Smooth muscle cell (in vitro differentiated cells): Measurements from ENCODE around the gene SHC3. TPM values are rescaled to one million over a fixed set of nuclear protein-coding genes. Genes with fewer than 3 reads are reported as not detected.

Experiments
- DNase-seq: peaks from one replicate; lab custom pipeline; 2025; ENCODE audit not compliant: unreplicated experiment; lab: John Stamatoyannopoulos, UW
- H2AFZ ChIP-seq: fragments of 200-600 bp; sonication (generic); 2 replicates; pipeline ENCODE4 v1.6.0; 2016; ENCODE audit warnings: antibody characterized with exemption, low read depth, mild to moderate bottlenecking
- H3F3A ChIP-seq: fragments of 200-600 bp; sonication (generic); 2 replicates; pipeline ENCODE4 v1.6.0; 2017; ENCODE audit warnings: antibody characterized with exemption, low read depth
- H3K27ac ChIP-seq: fragments of 200-600 bp; sonication (generic); 2 replicates; pipeline ENCODE4 v1.5.1; 2016; ENCODE audit warnings: low read depth, mild to moderate bottlenecking
- H3K27me3 ChIP-seq: fragments of 200-600 bp; sonication (generic); 2 replicates; pipeline ENCODE4 v1.6.1; 2016; ENCODE audit warnings: low read depth, mild to moderate bottlenecking
- H3K36me3 ChIP-seq: fragments of 200-600 bp; sonication (generic); 2 replicates; pipeline ENCODE4 v1.5.1; 2016; ENCODE audit warnings: low read depth
- H3K4me1 ChIP-seq: fragments of 200-600 bp; sonication (generic); 2 replicates; pipeline ENCODE4 v1.5.1; 2016; ENCODE audit warnings: low read depth
- H3K4me2 ChIP-seq: fragments of 200-600 bp; sonication (generic); 2 replicates; pipeline ENCODE4 v1.6.0; 2016; ENCODE audit warnings: mild to moderate bottlenecking
- H3K4me3 ChIP-seq: fragments of 200-600 bp; sonication (generic); 2 replicates; pipeline ENCODE4 v1.5.1; 2016; ENCODE audit warnings: mild to moderate bottlenecking
- H3K79me2 ChIP-seq: fragments of 200-600 bp; sonication (generic); 2 replicates; pipeline ENCODE4 v1.6.0; 2016; ENCODE audit warnings: low read depth, mild to moderate bottlenecking
- H3K9ac ChIP-seq: fragments of 200-600 bp; sonication (generic); 2 replicates; pipeline ENCODE4 v1.6.0; 2016; ENCODE audit warnings: low read depth
- H3K9me3 ChIP-seq: fragments of 200-600 bp; sonication (generic); replicated peaks from 2 replicates; pipeline ENCODE4 v1.5.1; 2016; ENCODE audit warnings: low read depth
- H4K20me1 ChIP-seq: fragments of 200-600 bp; sonication (generic); 2 replicates; pipeline ENCODE4 v1.6.0; 2016; ENCODE audit warnings: low read depth
- WGBS: methylation state at CpG from one replicate; pipeline ENCODE4 v1.1.7; 2016; ENCODE audit warnings: low lambda C conversion rate; 5-methylcytosine and 5-hydroxymethylcytosine counted together
- polyA plus RNA-seq: library from polyadenylated mRNA; unstranded; fragments of >200 nt; fragmentation: Nextera tagmentation; extraction: Ambion mirVana; gene quantifications from 2 replicates; pipeline ENCODE4 v1.2.1, GENCODE V29; 2016
- total RNA-seq: library from RNA; depleted of rRNA; stranded (reverse); fragments of >200 nt; gene quantifications from 2 replicates; pipeline ENCODE4 v1.2.3, GENCODE V29; 2014
- TF ChIP-seq, protein P1 (sequence below): fragments of 200-600 bp; sonication (generic); IDR thresholded peaks from 2 replicates; pipeline ENCODE4 v1.5.1; 2017; ENCODE audit warnings: borderline replicate concordance, mild to moderate bottlenecking, antibody characterized with exemption; ENCODE audit not compliant: insufficient read depth, poor library complexity, severe bottlenecking

Gene SHC3
- total and polyA plus RNA-seq, 2 experiments from 2014 or later, result 0.38 to 0.67 TPM

DNA sequence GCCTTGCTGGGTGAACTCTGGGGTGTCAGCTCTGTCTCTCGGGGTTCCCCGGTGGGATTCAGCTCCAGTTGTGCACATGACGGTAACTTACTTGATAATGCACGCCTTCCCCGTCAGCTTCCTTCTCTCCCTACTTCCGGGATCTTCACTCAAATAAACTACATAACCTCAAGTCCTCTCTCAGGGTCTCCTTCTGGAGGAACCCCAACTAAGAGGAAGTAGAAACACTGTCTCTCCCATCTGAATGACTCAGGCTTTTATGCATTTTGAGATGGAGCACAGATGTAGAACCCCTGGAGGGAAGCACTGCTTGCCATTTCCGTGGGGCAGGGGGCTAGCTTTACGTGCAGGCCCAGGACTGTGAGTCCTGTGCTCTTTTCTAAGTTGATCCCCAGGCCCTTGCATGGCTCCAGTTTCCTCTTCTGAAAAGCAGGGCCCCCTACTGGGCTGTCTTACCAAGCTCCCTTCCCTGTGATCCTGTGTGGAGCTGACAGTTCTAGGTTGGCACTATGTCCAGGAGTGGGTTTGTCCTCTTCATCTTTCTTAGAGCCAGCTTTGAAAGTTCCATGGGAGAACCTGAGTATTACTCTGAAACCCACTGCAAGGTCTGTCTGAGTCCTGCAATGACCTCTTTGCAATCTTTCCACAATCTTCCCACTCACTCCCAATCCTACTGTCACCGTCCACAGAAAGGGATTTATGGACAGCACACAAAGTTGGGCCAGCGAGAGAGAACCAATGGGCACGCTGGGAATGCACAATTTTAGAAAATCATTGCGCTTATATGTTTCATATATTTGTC lies 169.7 kb downstream of the SHC3 start:
- H3K36me3 ChIP-seq, result no peaks in the 10 kb centered on the region
- H3K79me2 ChIP-seq, result peaks cover 10% of the 10 kb centered on the region
- peaks cover 6% of the 10 kb centered on the region for H3F3A ChIP-seq
- H3K9me3 ChIP-seq, result no peaks in the 10 kb centered on the region
- H3K4me1 ChIP-seq, result no peaks in the 10 kb centered on the region
- H3K4me2 ChIP-seq, result no peak overlapping the region
- no peak overlapping the region for H3K27ac ChIP-seq
- no peaks in the 10 kb centered on the region for H3K27me3 ChIP-seq
- DNase-seq, result no peak
- TF ChIP-seq, protein P1, sequence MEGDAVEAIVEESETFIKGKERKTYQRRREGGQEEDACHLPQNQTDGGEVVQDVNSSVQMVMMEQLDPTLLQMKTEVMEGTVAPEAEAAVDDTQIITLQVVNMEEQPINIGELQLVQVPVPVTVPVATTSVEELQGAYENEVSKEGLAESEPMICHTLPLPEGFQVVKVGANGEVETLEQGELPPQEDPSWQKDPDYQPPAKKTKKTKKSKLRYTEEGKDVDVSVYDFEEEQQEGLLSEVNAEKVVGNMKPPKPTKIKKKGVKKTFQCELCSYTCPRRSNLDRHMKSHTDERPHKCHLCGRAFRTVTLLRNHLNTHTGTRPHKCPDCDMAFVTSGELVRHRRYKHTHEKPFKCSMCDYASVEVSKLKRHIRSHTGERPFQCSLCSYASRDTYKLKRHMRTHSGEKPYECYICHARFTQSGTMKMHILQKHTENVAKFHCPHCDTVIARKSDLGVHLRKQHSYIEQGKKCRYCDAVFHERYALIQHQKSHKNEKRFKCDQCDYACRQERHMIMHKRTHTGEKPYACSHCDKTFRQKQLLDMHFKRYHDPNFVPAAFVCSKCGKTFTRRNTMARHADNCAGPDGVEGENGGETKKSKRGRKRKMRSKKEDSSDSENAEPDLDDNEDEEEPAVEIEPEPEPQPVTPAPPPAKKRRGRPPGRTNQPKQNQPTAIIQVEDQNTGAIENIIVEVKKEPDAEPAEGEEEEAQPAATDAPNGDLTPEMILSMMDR, result peak; percentile 18
- H4K20me1 ChIP-seq, result peaks cover 27% of the 10 kb centered on the region
- H2AFZ ChIP-seq, result no peak overlapping the region
- H3K9ac ChIP-seq, result no peak overlapping the region
- 76% methylated on average over 12 of the region's 12 CpGs for WGBS
- H3K4me3 ChIP-seq, result no peak overlapping the region

DNA sequence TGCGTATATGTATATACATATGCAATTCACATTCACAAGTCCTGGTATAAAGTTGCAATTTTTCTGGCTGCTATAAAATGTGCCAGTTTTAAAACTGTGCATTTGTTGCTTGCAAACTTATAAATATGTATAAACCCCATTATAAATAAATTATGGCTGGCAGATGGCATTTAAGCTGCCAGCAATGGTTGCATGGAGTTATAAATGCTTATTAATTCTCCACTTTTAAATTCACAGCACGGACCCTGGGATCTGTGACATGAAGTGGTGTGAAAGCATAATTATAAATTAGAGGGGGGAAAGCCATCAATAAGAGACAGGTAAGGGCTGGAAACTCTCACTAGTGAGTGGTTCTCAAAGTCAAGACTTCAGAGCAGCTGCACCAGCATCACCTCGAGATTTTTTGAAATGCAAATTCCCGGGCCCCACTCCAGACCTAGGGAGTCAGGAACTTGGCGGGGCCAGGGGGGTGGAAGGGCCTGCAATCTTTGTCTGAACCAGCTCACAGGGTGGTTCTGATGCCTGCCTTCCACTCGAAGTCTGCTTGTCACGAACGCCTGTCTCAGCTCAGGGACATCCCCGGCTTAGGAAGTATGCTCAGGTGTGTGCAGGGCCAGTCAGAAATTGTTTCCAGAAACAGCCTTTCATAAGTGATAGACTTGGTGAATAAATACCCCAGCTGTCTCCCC lies 170.4 kb downstream of the SHC3 start:
- WGBS, result 85% methylated on average over 9 of the region's 9 CpGs

DNA sequence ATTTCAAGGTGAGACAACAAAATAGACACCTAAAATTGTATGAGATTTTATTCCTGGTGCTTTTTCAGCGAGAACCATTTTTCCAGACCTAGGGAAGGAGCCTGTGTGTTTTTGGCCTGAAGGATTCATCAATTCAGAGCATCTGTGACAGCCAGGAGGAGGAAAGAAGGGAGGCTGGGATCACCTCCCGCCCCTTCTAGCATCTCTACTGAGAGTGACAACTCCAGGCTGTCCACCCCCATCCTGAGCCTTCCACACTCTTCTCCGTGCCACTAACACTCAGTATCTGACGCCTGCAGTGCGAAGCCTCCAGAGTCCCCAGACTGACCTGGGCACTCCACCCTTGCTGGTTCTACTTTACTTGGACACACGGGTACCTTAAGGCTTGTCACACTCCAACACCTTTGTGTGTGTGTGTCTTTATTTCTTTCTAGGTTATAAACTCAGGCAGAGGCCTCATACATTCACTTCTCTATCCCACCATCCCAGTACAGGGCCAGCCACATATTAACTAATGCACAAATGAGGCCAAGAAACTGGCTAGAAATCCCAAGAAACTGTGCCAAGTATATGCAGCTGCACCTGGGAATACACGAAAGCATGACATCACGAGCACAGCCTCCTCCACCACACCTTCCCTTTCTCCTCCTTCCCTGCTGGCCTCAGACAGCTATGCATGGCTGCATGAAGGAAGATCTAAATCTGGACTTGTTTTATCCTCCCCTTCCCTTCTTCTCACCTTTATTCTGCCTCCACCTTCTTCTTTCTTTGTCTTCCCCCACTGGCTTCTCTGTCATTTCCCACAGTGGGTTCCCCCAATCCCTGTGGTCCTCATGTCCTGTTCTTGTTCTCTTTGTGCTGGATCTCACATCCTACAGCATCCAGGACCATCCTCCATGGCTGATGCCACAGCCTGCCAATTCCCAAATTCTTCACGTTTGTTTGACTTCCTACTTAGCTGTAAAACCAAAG lies 171.3 kb downstream of the SHC3 start:
- DNase-seq, result no peak
- Histone ChIP-seq H3K27ac (no peak overlapping the region), H3K4me1 (no peaks in the 10 kb centered on the region), H3K9ac (no peak overlapping the region), H3K4me2 (no peak overlapping the region), H2AFZ (no peak overlapping the region), H3K36me3 (peaks cover 3% of the 10 kb centered on the region), H3K9me3 (no peaks in the 10 kb centered on the region), H3F3A (peaks cover 12% of the 10 kb centered on the region), H3K27me3 (no peaks in the 10 kb centered on the region), H4K20me1 (peaks cover 43% of the 10 kb centered on the region), H3K79me2 (peaks cover 21% of the 10 kb centered on the region), H3K4me3 (no peak overlapping the region)
- 76% methylated on average over 9 of the region's 9 CpGs for WGBS
- TF ChIP-seq, protein P1, result no peak

More for the DNA sequence above, 170.4 kb downstream of the SHC3 start:
- Histone ChIP-seq H3K27ac (no peak overlapping the region), H3K9ac (no peak overlapping the region), H3K36me3 (peaks cover 3% of the 10 kb centered on the region), H3K9me3 (no peaks in the 10 kb centered on the region), H3K4me2 (no peak overlapping the region), H4K20me1 (peaks cover 34% of the 10 kb centered on the region), H3F3A (peaks cover 12% of the 10 kb centered on the region), H3K27me3 (no peaks in the 10 kb centered on the region), H3K79me2 (peaks cover 16% of the 10 kb centered on the region), H2AFZ (no peak overlapping the region), H3K4me3 (no peak overlapping the region), H3K4me1 (no peaks in the 10 kb centered on the region)
- no peak for DNase-seq
- TF ChIP-seq, protein P1, result no peak
